A673 (cell line): Measurements from ENCODE around the gene WSCD2.

Experiments used
- CTCF ChIP-seq: fragments of 300-800, 200-600 bp; sonication (generic); conservative IDR thresholded peaks from 2 replicates; pipeline ENCODE4 v1.5.1; 2017; ENCODE audit warnings: low read depth, mild to moderate bottlenecking, antibody characterized with exemption, low read length, moderate library complexity, mixed read lengths
- EZH2 ChIP-seq: fragments of 200-600 bp; sonication (generic); IDR thresholded peaks from 2 replicates; pipeline ENCODE4 v1.6.1; 2017; ENCODE audit warnings: borderline replicate concordance, low read depth, mild to moderate bottlenecking, mixed read lengths, antibody characterized with exemption, low read length; ENCODE audit not compliant: poor library complexity, severe bottlenecking

GRCh38 chr12:108282160-108282559, 153.1 kb downstream of the WSCD2 start:
- TF ChIP-seq CTCF (no peak), EZH2 (no peak)
